ENCODE measurements around the gene HELB.

The HELB gene

GRCh38 chr12:66367015-66367667, 64.8 kb downstream of the HELB start:
- no peak for DNase-seq

- no peak for DNase-seq
Measured at GRCh38 chr12:66371982-66372381, 69.7 kb downstream of the HELB start.

- no peak for DNase-seq
Measured at GRCh38 chr12:66375560-66375959, 73.3 kb downstream of the HELB start.

GRCh38 chr12:66379616-66380015, 77.3 kb downstream of the HELB start:
- no peak for DNase-seq

GRCh38 chr12:66380769-66381535, 78.7 kb downstream of the HELB start:
- no peak for DNase-seq

GRCh38 chr12:66387117-66387516, 84.8 kb downstream of the HELB start:
- DNase-seq = no peak
